Fibroblast of pulmonary artery (primary cell): ENCODE measurements around the gene ZCCHC8.
A peak's percentile ranks its signal among the peaks of the same experiment; 100 is the strongest.
"Not testable (repeated sequence)": the region's sequence is repeated elsewhere in the genome, so short reads cannot be mapped to it uniquely, and the experiment has no call there.

Experiments used
- DNase-seq: peaks from one replicate; pipeline ENCODE4 v3.0.0-alpha.2; 2010; ENCODE audit warnings: low read depth
- H3K4me3 ChIP-seq: replicated peaks from 2 replicates; pipeline ENCODE4 v1.5.1; 2011; ENCODE audit warnings: low read depth, mild to moderate bottlenecking, control low read depth, low read length, moderate library complexity
- TF ChIP-seq, protein P1 (sequence below): IDR thresholded peaks from 2 replicates; pipeline ENCODE4 v1.5.1; 2011; ENCODE audit warnings: mild to moderate bottlenecking, control low read depth, low read length, inconsistent platforms; ENCODE audit errors: missing control alignments

The ZCCHC8 gene

DNA sequence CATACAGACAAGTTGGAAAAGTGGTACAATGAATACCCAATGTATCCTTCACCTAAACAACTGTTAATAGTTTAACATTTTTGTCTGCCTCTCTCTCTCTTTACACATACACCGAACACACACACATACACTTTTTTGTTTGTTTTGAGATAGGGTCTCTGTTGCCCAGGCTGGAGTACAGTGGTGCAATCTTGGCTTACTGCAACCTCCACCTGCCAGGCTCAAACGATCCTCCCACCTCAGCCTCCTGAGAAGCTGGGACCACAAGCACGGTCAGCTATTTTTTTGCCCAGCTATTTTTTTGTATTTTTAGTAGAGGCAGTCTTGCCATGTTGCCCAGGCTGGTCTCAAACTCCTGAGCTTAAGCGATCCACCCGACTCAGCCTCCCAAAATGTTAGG, 16.8 kb downstream of the ZCCHC8 start:
- TF ChIP-seq, protein P1, sequence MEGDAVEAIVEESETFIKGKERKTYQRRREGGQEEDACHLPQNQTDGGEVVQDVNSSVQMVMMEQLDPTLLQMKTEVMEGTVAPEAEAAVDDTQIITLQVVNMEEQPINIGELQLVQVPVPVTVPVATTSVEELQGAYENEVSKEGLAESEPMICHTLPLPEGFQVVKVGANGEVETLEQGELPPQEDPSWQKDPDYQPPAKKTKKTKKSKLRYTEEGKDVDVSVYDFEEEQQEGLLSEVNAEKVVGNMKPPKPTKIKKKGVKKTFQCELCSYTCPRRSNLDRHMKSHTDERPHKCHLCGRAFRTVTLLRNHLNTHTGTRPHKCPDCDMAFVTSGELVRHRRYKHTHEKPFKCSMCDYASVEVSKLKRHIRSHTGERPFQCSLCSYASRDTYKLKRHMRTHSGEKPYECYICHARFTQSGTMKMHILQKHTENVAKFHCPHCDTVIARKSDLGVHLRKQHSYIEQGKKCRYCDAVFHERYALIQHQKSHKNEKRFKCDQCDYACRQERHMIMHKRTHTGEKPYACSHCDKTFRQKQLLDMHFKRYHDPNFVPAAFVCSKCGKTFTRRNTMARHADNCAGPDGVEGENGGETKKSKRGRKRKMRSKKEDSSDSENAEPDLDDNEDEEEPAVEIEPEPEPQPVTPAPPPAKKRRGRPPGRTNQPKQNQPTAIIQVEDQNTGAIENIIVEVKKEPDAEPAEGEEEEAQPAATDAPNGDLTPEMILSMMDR = no peak
- H3K4me3 ChIP-seq = no peak overlapping the region
- DNase-seq = no peak

DNA sequence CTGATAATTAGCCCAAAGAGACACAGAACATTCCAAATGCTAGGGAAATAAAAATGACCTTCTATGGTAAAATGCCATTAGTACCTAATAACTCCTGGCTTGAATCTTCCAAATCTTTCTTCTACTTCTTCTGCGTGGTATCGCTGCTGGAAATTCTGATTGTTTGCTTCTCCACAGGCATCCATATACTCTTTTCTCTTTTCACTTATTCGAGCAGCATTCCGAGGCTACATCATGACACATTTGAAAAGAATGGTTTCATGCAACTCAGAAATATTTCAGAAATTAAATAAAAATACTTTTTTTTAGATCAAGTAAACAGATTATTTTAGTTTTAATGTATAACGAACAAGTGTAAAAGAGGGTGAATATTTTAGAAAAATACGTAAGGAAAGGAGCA, 18.9 kb downstream of the ZCCHC8 start:
- H3K4me3 ChIP-seq = no peak overlapping the region
- TF ChIP-seq, protein P1 = no peak

DNA sequence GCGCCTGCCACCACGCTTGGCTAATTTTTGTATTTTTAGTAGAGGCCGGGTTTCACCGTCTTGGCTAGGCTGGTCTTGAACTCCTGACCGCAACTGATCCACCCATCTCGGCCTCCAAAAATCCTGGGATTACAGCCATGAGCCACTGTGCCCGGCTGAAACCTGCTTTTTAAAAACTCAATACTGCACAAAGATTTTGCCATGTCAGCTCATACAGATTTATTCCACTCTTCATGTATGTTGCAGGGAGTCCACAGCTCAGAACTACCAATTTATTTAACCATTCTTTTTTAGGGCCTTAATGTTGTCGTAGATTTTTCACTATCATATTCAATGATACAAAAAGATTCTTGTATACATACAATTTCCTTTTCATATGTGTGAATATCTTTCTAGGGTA, 20.0 kb downstream of the ZCCHC8 start:
- TF ChIP-seq, protein P1 = no peak

More for the DNA sequence above, 18.9 kb downstream of the ZCCHC8 start:
- DNase-seq = no peak

DNA sequence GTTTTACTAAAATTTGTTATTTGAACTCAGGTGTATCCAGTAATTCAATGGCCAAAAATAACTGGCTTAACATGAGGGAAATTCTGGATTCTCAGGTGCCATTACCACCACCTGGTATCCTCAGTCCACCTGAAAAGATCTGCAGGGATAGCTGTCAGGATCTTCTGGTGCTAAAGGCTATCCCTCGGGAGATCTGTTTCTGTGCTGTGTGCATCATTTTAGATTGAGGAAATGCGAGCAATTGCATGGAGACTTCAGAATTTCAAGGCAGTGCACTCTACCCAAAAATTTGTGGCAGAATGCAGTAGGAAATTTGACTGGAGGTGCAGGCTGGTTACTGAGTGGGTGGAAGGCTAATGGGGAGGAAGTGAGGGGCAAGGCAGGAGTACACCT, 26.4 kb downstream of the ZCCHC8 start:
- TF ChIP-seq, protein P1 = no peak
- H3K4me3 ChIP-seq = no peak overlapping the region
- no peak for DNase-seq

More for the DNA sequence above, 20.0 kb downstream of the ZCCHC8 start:
- DNase-seq = no peak
- H3K4me3 ChIP-seq = no peak overlapping the region

DNA sequence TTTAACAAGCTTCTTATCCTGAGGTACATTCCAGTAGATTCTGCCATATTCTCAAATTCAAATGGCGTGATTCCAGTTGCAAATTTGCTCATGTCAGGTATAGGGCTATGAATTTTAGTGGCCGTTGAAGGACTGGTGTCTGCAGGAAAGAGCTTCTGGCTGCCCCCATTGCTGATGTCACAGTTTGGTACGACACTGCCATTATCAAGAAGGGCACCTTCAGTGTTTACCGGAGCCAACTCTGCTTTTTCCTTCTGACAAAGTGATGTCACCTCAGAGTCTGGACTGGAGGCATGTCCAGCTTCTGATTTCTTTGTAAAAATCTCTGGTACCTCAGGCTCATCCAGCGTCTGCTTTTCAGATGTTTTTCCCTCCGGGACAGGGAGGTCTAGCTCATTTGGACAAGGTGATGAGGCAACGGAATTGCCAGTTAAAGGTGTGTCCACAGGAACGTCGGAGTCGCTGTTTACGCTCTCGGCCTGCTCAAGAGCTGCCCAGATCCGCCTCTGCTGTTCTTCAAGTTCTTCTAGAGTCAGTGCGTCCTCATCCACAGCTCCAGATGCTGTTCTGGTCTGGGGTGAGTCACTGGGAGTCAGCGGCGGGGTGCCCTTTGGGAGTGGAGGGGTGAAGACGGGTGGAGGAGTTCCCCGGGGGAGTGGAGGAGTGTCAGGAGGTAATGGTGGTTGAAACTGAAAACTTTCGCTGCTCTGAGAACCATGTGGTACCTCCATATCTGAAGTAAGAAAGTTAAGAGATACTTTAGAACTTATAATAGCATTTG, 27.0 kb downstream of the ZCCHC8 start:
- no peak overlapping the region for H3K4me3 ChIP-seq
- DNase-seq = peak; percentile 51
- TF ChIP-seq, protein P1 = no peak

DNA sequence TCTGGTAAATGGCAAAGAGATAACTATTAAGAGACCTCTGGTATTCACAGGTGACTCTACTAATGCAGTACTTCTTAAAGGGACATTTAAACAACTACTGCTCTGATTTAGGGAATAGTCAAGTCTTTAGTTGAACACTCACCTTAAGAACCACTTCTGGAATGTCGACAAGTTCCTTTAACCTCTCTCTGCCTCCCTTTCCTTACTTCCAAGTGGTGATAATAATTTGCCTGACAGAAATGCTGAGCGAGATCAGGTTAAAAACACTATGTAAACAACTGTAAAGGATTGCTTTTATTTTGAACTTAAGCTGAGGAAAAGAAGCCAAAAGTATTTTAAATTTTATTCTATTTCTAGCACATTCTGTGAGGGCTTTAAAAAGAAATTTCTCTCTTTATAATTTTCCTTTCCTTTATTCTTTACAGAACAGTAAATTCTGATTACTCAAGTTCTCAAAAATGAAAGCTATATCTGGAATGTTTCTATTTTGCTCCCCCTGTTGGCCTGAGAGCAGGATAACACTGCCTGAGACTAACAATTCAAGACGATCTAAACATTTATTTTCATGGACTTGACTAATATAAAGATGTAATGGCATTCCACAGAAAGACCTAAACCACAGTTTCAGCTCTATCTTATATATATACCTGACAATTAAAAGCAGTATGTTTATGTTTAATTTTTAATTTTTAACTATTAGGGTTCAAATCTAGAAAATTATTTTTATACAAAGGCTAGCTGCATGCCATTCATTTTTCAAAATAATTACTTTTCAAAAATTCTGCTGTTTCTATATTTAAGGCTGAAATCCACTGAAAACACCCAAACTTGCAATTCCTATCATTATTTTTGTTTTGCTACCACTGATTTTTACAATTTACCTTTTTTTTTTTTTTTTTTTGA, 29.2 kb downstream of the ZCCHC8 start:
- peak; percentile 86 for DNase-seq
- no peak overlapping the region for H3K4me3 ChIP-seq
- TF ChIP-seq, protein P1 = peak; percentile 81

DNA sequence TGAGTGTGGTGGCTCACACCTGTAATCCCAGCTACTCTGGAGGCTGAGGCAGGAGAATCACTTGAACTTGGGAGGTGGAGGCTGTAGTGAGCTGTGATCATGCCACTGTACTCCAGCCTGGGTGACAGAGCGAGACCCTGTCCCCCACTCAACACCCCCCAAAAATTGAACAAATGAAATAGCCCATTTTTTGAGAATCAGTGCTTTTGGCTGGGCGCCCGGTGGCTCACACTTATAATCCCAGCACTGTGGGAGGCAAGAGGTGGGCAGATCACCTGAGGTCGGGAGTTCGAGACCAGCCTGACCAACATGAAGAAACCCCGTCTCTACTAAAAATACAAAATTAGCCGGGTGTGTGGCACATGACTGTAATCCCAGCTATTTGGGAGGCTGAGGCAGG, 30.2 kb downstream of the ZCCHC8 start:
- not testable (repeated sequence) for DNase-seq, H3K4me3 ChIP-seq

DNA sequence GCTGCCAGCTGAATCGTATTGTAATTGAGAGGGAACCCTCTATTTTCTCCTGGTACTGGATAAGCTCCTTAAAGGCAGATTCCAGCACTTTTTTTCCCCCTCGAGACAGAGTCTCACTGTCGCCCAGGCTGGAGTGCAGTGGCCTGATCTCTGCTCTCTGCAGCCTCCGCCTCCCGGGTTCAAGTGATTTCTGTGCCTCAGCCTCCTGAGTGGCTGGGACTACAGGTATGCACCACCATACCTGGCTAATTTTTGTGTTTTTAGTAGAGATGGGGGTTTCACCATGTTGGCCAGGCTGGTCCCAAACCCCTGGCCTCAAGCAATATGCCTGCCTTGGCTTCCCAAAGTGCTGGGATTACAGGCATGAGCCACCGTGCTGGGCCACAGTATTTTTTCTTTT, 30.9 kb downstream of the ZCCHC8 start:
- DNase-seq, H3K4me3 ChIP-seq: not testable (repeated sequence)
